GM21529 (cell line): Measurements from ENCODE around the gene PPDPF.
"Not testable (repeated sequence)": the region's sequence is repeated elsewhere in the genome, so short reads cannot be mapped to it uniquely, and the experiment has no call there.

Source experiments
- ATAC-seq: cut with Tn5 transposase; IDR thresholded peaks from one replicate; pipeline ENCODE4 v1.9.1; 2021; ENCODE audit not compliant: unreplicated experiment

The PPDPF gene

GRCh38 chr20:63561624-63562396 is 41.2 kb downstream of the PPDPF start:
- no peak for ATAC-seq

- no peak for ATAC-seq
These were observed 42.1 kb downstream of the PPDPF start for GRCh38 chr20:63562461-63563224.

DNA sequence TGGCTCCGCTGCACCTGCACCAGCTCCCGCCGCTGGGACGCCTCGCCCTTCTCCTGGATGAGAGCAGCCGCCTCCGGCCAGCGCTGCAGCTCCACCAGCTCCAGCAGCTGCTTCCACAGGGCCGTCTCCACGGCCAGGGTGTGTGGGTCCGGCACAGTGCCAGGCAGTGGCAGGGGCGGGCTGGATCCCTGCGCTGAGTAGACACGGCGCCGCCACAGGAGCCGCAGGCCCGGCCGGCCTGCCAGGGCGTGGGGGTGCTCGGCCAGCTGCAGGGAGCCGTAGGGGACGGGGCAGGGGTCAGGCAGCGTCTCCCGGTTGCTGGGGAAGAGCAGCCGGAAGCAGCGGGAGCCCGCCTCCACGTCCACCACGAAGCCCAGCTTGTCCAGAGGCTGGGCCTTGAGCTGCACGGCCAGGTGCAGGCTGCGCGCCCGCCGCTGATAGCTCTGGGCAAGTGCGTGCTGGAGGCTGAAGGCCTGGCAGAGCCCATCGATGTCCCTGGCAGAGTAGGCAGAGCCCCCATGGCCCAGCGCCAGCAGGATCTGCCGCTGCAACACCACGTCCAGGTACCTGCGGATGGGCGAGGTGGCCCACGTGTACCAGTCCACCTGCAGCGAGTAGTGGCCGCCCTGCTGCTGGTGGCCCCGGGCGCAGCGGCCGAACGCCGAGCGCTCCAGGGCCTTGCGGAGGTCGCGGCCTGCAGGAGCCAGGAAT is 42.8 kb downstream of the PPDPF start:
- no peak for ATAC-seq

DNA sequence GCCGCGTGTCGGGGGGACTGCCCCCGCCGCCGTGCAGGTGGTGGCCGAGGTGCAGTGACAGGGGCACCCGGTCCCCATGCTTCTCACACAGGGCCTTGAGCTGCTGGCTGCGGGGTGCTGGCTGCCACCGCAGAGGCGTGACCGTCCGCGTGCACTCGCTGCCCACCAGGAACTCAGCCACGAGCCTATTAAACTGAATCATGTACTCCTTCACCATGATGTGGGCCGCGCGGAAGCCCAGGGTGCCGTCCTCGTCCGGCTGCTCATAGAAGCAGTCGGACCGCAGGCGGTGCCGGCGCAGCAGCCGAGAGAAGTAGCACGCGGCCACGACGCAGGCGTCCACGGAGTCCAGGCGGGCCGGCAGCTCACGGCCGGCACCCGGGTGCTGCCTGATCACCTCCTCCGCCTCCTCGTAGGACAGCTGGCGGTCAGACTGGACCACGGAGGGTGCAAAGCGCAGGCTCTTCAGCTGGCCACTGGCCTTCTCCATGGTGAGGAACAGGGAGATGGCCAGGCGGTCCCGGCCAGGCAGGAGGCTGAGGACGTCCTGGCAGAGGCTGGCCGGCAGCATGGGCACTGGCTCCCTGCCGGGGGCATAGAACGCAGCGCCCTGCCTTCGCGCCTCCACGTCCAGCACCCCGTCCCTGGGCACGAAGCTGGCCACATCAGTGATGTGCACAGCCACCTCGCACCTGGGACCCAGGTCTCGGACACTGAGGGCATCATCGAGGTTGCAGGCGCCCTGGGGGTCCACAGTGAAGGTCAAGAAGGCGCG is 43.7 kb downstream of the PPDPF start:
- ATAC-seq: no peak

GRCh38 chr20:63565021-63565698 is 44.6 kb downstream of the PPDPF start:
- ATAC-seq: no peak

DNA sequence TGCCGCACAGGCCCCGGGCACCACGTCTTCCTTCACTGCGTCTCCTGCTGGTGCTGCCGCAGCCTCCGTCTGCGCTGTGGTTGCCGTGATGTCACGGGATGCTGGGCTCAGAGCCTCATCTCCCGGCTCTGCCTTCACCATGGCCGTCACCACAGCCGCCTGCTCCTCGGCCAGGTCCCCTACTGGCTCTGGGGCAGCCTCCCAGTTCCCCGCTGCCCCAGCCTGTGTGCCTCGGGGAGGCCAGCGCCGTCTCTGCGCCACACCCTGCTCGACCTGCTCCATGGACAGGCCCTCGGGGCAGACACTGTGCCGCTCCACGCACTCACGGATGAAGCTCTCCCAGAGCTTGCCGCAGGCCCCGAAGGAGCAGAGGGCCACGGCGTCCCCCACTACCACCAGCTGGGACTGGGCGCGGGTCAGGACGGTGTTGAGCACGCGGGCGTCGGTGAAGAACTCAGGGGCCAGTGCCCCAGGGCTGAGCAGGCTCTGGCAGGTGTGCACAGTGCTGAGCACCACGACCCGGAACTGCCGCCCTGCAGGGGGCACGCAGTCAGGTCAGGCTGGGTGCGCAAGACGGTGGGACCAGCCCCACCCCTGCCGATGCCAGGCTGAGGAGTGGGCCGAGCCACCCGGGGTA is 45.3 kb downstream of the PPDPF start:
- no peak for ATAC-seq

- no peak for ATAC-seq
These were observed 46.0 kb downstream of the PPDPF start for GRCh38 chr20:63566395-63567135.

- no peak for ATAC-seq
These were observed 46.5 kb downstream of the PPDPF start for GRCh38 chr20:63567136-63567385.

DNA sequence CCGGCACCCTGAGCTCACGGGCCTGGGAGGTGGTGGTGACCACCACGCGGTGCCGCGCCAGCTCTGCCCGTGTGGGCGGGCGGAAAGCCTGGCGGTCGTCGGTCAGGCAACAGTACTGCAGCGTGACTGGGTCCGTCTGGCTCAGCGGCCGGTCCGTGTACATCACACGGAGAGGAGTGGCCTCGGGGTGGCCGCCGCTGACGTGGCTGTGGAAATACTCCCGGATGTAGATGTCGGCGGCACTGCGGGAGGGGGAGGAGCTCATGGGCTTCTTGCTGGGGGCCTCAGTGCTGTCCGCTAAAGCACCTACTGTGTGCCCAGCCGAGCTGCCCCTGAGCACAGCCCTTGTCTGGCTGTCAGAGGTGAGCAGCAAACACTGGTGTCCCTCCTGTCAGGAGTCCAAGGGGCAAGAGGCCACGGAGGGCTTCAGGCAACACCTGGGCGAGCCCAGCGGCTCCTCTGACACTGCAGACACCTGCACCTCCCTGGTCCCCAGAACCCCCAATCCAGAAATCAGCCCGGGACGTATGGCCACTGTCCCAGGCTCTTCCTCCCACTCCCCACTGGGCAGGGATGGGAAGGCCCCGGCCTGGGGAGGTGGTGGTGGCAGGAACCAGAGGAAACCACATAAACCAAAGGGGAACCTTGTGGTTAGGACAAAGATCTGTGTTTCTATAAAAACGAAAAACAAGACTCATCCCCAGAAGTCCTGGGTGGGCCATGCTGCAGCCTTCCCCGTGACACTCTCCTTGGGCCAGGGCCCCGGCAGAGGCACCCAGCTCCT is 47.0 kb downstream of the PPDPF start:
- peak; percentile 76 for ATAC-seq

DNA sequence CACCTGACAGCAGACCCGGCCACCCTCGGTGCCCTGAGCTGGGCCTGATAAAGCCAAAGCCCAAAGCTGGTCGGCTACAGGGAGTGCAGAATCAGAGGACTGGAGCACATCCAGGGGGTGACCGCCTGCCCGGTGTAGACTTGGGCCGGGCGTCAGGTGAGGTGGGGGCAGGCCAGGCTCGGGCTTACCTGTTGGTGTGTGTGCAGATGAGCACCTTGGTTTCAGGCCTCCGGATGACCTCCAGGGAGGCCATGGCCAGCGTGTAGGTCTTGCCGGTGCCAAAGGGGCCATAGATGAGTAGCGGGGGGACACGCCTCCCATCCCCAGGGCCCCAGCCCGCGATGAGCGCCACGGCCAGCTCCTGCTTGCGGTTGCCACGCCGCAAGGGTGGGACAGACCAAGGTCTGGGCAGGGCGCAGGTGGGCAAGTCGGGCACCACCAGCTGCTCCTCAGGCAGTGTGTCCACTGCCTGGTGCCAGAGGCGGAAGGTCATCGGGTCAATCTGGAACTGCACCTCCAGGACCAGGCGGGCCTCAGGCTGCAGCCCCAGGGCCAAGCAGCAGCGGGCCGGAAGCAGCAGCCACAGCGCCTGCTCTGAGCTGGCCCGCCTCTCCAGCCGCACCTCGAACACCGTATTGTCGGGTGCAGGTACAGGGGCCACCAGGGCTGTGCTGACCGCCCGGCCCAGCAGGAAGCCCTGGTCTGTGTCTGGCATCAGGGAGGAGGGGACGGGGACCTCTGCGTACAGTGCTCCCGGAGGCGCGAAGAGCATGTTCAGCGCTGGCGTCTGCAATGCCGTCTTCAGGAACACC is 47.8 kb downstream of the PPDPF start:
- peak; percentile 15 for ATAC-seq

GRCh38 chr20:63568986-63569949 is 48.7 kb downstream of the PPDPF start:
- peak; percentile 3 for ATAC-seq

DNA sequence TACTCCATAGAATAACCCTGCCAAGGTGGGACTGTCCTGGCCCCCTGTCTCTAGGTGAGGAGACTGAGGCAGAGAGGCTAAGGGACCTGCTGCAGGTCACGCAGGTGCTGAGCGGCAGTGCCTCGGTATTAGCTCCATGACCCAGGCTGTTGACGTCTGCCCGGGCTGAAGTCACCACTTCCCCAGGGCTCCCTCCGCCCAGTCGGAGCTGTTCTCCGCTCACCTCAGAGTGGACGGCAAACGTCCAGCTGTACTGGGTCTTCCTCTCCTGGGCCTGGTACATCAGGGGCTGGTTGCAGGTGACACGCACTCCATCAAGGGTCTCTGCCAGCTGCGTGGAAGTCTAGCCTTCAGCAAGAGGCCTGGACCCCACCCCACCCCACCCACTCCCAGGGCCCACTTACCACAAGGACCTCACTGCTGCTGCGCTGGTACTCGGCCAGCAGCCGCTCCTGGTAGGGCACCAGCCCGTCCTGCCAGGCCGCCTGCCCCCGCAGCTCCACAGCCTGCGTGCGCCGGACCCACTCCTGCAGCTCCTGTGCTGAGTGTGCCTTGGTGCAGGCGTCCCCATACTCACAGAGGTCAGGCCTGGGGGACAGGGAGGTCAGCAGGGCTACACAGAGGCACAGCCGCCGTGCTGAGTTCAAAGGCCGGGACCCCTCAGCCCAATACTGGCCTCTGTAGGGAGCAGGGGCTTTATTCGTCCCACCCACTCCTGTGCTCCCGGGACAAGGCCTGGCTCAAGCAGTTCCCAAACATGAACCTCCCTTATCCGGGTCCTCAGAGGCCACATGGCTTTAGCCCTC is 49.9 kb downstream of the PPDPF start:
- ATAC-seq: no peak

- not testable (repeated sequence) for ATAC-seq
These were observed 50.5 kb downstream of the PPDPF start for GRCh38 chr20:63571087-63571478.
